ENCODE measurements around the gene CFAP77.

DNA sequence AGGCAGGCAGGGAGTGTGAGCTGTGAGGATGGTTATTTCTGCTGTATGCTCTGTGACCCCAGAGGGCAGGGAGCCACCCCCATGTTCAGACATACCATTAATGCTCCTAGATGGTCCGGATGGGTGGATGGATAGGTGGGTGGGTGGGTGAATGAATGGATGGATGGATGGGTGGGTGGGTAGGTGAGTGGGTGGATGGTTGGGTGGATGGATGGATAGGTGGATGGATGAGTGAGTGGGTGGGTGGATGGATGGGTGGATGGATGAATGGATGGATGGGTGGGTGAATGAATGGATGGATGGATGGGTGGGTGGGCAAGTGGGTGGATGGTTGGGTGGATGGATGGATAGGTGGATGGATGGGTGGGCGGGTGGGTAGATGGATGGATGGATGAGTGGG, 109.0 kb downstream of the CFAP77 start:
- TF ChIP-seq, protein P1, sequence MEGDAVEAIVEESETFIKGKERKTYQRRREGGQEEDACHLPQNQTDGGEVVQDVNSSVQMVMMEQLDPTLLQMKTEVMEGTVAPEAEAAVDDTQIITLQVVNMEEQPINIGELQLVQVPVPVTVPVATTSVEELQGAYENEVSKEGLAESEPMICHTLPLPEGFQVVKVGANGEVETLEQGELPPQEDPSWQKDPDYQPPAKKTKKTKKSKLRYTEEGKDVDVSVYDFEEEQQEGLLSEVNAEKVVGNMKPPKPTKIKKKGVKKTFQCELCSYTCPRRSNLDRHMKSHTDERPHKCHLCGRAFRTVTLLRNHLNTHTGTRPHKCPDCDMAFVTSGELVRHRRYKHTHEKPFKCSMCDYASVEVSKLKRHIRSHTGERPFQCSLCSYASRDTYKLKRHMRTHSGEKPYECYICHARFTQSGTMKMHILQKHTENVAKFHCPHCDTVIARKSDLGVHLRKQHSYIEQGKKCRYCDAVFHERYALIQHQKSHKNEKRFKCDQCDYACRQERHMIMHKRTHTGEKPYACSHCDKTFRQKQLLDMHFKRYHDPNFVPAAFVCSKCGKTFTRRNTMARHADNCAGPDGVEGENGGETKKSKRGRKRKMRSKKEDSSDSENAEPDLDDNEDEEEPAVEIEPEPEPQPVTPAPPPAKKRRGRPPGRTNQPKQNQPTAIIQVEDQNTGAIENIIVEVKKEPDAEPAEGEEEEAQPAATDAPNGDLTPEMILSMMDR (IDR thresholded peaks at IDR 0.05), result no peak
- TF ChIP-seq EZH2phosphoT487 (IDR thresholded peaks at IDR 0.05) (no peak), EZH2 (IDR thresholded peaks at IDR 0.05) (no peak)

Measured in neural progenitor cell (in vitro differentiated cells).